Stimulated activated CD4-positive, alpha-beta T cell treated with anti-CD3 and anti-CD28 coated beads, Interleukin-2, amount 100 ng/mL, for 4 hours (primary cell): ENCODE data around the gene RABGGTA.

Experiments used
- DNase-seq: peaks from one replicate; pipeline ENCODE4 v3.0.0-alpha.2; 2020; ENCODE audit warnings: low read depth

RABGGTA gene

GRCh38 chr14:24279301-24280186 is 8.1 kb upstream of the RABGGTA start:
- DNase-seq: peak; percentile 50

DNA sequence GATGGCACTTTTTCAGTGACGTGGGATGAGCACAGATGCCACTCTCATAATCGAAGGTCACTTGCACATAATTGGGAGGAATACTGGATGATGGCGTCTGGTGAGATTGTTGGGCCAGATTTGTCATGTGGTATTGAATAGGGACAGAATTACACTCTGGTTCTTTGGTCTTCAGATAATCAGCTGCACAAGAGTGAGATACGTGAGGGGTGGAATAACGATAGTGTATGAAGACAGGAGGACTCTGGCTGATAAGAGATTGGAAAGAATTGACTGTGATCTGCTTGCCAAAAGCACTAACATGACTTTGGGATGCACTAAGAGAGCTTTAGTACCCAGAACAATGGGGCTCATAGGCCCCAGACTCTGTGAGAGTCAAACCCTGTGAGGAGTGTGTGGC is 7.0 kb upstream of the RABGGTA start:
- DNase-seq: no peak

DNA sequence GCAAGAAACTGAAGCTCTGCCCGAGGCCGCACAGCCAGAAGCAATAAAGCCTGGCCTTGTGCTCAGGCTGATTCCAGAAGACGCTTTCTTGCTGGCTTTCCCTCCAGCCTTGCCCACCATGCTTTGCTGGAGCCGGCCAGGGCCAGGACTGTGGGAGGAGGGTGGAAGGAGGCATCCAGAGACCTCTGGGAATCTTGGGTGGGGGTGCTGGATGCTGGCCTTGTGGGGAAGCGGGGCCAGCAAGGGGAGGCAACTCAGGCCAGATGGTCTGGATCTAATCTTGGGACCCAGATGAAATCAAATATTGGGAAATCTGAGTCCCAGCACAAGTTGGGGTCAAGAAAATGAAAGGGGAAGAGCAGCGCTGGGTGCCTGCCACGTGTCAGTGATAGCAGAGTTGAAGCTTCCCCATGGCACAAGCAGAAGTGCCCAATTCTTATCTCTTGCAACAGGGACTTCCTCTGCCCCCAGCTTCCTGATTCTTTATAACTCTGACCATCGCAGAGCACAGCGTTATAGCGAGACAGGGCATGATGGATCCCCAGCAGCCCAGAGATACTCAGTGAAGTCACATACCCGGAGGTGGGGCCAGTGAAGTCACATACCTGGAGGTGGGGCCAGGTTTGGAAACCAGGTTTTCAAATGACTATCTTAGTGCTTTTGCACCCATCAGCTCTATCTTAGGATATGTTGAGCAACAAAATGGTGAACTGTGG is 6.4 kb upstream of the RABGGTA start:
- no peak for DNase-seq

- DNase-seq: no peak
These were observed 5.7 kb upstream of the RABGGTA start for GRCh38 chr14:24277071-24277470.

- peak; percentile 62 for DNase-seq
These were observed 2.7 kb upstream of the RABGGTA start for GRCh38 chr14:24274101-24274543.

- DNase-seq: no peak
These were observed 2.1 kb upstream of the RABGGTA start for GRCh38 chr14:24273422-24273998.

DNA sequence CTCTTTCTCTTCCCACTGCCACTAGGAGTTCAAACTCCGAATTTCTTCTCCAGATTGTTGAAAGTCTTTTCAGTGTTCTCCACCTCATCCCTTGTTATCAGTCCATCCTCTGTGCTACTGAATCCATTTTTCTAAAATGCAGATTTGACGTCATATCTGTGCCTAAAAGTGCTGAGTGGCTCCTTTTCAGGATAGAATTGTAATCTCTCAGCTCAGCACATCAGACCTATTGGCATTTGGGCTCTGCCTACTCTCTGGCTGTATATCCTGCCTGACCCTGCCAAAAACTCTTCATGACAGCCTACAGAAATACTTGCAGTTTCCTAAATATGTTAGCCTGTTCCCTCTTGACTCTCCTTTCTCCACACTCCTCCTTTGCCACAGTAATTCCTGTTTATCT is 1.1 kb upstream of the RABGGTA start:
- DNase-seq: no peak

GRCh38 chr14:24271834-24272263 is 452 bp upstream of the RABGGTA start:
- no peak for DNase-seq

GRCh38 chr14:24270537-24271133 is 762 bp downstream of the RABGGTA start:
- no peak for DNase-seq

DNA sequence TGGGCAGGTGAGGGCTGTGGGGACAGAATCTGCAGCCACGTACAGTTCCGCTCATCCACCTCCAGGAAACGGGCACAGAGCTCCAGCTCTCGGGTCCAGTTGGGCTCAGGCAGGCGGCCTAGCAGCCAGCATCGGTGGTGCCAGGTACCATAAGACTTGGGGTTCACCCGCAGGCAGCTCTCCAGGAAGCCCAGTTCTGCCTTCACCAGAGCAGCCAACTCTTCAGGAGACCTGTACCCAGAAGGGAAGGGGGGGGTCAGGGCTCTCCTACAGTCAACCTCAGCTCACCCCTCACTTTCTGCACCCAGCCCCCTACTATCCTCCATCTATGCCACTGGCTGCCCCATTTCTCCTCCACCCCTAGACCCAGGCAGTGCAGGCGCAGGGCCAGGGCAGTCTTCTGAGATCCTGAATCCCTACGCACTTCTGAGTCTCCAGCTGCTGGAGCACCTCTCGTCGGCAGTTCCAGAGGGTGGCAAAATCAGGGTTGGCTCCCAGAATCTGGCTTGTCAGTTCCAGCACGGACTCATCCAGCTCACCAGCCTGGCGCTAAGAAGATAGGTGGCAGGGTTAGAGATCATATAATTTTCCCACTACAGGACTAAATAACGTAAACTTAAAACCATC is 1.4 kb downstream of the RABGGTA start:
- no peak for DNase-seq

DNA sequence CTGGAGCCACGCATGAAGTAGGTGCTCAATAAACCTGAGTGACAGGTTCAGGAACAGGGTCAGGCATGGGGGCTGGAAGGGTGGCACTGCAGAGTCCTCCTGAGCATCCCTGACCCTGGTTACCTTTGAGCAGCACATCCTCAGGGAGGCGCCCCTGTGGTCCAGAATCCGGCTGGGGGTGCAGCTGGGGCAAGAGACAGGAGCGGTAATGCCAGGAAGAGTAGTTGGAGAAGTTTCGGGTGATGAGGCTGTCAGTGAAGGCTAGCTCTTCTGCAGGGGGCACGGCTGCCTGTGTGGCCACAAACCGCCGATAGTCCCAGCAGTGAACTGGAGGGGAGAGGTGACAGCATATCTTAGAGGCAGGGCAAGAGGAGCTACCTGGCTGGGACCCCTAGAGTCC is 2.0 kb downstream of the RABGGTA start:
- DNase-seq: no peak

DNA sequence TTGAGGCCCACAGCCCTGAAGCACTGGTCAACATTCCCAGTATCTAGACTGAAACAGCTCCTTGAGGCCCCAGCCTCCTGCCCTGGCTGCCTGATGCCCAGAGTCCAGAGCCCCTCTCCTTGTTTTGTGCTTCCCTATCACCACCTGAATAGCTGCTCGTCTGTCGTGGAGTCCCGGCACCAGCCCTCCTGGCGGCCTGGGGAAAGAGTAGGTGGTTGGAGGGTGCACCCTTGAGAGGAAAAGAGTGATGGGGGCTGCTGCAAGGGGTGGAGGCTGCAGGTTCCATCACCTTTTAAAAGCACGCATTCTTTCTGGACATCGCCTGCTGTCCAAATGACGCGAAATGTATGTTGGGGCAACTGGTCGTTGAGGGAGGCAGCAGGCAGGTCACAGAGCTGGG is 3.2 kb downstream of the RABGGTA start:
- no peak for DNase-seq

DNA sequence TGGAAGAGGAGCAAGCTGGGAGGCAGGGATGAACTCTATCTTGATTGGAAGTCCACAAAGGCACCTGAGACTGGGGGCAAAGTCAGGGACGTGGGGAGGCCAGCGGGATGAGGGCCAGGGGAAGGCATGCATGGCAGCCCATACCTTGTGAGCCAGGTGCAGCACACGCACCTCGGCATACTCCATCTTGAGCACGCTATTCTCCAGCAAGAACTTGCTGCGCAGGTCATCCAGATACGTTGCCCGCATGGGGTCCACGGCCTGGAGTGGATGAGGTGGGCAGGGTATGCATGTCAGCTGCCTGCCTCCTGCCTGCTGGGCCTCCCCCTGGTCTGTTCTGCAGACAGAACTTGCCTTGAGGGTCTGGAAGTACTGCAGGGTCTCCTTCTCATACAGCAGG is 3.9 kb downstream of the RABGGTA start:
- no peak for DNase-seq

GRCh38 chr14:24266344-24267244 is 4.8 kb downstream of the RABGGTA start:
- no peak for DNase-seq

- no peak for DNase-seq
These were observed 7.1 kb downstream of the RABGGTA start for GRCh38 chr14:24264298-24264697.

DNA sequence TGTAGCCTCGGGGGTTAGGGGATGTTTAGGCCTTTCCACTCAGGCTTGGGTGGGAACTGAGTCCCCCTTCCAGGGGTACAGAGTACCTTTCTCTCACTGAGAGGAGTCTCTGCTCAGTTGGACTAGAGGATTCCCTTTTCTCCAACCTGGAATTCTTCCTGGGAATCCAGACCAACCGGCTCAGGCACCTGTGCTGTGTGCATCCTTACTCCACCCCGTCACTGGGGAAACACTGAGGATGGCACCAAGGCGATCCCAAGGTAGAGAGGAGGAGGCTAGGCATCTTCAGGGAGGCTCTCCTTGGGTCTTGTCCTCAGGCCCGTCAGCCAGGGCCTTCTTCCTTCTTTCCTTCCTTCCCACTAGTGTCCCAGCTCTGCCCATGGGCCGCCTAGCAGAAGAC is 7.5 kb downstream of the RABGGTA start:
- DNase-seq: no peak

- no peak for DNase-seq
These were observed 8.3 kb downstream of the RABGGTA start, which contains the start of gene TGM1 for GRCh38 chr14:24262821-24263733. Gene TGM1 (minus strand): TSS chr14:24263177. CDS start chr14:24262352, 825 bp downstream.

DNA sequence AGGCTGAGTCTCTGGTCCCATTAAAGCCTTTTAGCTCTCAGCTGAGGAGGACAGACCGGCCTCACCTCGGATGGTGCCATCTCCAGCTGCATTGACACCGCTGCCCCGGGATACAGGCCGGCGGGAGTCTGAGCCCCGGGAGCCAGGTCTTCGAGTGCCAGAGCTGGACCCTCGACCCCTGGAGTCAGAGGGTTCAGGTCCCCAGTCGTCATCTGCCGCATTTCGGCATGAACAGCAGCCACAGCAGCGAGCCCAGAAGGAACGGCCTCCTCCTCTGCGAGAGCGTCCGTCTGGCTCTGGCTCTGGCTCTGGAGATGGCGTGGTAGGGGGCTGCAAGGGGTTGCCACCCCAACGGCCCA is 9.4 kb downstream of the RABGGTA start:
- DNase-seq: no peak

DNA sequence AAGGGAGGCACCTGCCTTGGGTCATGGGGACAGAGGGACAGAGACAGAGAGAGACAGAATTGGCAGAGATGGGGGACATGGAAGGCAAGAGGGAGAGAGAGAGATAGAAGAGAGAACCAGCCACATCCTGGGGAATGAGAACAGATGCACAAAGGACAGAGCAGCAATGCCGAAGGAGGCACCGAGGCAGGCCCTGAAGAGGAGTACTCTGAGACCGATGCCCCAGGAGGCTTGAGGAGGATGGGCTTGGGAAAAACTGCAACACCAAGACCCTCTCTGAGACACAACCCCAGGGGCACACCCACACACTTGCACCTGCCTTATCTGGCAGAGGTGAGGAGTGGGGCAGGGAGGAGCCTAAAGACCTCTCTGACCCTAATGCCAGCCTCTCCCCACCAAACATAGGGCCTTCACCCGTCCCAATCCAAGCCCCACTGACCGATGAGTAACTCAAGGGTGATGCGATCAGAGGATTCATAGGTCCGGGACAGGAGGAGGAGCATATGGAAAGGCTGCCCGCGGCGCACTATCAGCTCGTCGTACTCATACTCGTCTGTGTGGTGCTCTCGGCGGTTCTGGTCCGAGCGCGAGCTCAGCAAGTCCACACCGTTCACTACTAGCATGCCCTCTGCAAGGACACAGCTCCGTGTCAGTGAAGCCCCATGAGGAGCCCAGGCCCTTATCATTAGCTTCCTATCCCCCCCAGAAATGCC is 10.0 kb downstream of the RABGGTA start:
- no peak for DNase-seq
